Activated naive CD4-positive, alpha-beta T cell (primary cell): Measurements from ENCODE around the gene VPS37C.
"Not testable (repeated sequence)": the region's sequence is repeated elsewhere in the genome, so short reads cannot be mapped to it uniquely, and the experiment has no call there.

Experiments
- DNase-seq, 4 experiments: peaks; one replicate each; lab custom pipeline; 2025; lab: John Stamatoyannopoulos, UW

VPS37C gene

DNA sequence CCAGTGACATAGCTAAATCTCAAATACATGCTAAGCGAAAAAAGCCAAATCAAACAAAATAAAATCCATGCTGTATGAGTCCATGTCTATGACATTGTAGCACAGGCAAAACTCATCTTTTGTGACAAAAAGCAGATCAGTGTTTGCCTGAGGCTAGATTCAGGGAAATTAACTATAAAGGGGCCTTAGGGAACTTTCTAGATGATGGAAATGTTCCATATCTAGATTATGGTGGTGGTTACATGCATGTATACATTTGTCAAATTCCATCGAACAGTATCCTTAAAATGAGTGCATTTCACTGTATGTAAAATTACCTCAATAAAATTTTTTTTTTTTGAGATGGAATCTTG, 44.1 kb downstream of the VPS37C start:
- no peak for DNase-seq

GRCh38 chr11:61116426-61117167, 44.6 kb downstream of the VPS37C start:
- DNase-seq: no peak

DNA sequence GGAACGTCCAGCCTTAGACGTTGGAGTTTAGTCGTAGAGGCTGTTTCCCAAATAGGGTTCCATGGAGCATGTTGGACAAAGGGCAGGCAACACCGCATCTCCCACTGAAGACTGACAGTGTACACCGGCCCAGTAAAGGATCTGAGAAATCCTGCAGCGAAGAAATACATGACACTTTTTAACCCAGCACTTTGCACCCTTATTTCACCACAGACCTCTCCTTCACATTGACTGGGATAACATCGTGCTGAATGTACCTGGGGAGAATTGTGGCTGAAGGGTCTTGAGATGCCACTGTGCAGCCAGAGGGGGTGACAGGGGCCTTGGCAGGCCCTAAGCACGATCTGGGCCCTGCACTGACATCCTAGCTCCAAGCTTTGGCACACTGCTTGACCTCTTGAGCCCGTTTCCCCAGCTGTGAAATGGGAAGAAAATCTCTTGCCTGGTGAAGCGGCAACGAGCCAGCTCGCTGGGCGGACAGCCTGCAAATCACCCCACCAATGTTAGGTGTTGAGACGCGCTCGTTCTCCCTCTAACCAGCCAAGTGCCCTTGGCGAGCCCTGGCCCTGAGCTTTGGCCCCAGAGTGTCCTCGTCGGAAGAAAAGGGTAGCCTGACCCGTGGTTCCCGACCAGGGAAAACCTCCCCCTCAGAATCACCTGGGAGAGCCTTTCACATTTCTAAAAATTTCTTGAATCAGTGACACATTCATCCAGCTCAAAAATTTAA, 45.6 kb downstream of the VPS37C start:
- DNase-seq: no peak

DNA sequence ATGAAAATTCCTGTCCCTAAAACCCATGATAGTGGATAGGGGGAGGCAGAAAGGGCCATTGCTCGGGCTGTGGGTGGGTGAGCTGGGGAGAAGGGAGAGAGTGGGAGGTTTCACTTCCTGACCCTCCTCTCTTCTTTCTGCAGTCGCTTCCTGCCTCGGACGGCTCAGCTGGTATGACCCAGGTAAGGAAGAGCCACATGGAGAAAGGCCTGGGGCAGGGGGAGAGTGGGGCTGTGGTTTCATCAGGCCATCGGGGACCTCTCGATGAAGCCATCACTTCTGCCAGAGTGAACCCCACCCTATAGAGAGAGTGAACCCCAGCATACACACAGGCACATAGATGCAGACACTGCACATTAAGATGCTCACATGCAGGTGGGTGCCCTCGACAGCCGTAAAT, 46.3 kb downstream of the VPS37C start:
- DNase-seq: no peak

DNA sequence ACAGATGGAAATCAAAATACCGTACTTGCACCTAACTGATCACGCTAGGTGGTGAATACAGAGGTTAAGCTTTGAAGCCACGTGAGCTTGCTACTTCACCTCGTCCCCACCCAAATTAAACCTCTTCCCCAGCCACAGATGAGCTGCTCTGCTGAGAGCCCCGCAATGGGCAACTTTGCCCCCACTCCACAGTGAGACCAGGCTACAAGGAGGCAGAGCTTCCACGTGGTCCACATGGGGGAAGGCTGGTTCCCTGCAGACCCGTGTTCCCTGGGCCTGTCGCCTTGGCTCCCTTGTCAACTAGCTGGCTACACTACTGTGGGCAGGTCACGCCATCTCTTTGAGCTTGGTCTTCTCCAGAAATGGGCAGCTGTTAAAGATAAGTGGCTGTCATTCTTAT, 48.0 kb downstream of the VPS37C start:
- no peak for DNase-seq

DNA sequence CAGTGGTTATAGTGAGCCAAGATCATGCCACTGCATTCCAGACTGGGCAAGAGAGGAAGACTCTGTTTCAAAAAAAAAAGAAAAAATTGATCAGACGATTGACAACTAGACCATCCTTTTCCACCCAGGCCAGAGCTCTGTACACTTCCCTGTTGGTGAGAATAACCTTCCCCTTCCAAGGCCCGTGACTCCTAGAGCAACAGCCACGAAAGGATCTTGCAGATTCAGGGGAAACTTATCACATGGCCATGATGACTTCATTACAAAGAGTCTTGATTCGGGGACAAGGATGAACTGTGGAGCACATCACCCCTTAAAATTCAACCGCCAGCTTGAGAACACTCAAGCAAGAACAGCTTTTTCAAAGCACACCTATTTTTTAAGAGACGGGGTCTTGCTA, 48.7 kb downstream of the VPS37C start:
- no peak for DNase-seq

- no peak for DNase-seq
Measured at GRCh38 chr11:61111786-61112517, 49.3 kb downstream of the VPS37C start.

GRCh38 chr11:61111050-61111435, 50.2 kb downstream of the VPS37C start:
- no peak for DNase-seq

GRCh38 chr11:61110255-61111049, 50.8 kb downstream of the VPS37C start:
- DNase-seq: no peak

- no peak for DNase-seq
Measured at GRCh38 chr11:61109671-61110070, 51.6 kb downstream of the VPS37C start.

DNA sequence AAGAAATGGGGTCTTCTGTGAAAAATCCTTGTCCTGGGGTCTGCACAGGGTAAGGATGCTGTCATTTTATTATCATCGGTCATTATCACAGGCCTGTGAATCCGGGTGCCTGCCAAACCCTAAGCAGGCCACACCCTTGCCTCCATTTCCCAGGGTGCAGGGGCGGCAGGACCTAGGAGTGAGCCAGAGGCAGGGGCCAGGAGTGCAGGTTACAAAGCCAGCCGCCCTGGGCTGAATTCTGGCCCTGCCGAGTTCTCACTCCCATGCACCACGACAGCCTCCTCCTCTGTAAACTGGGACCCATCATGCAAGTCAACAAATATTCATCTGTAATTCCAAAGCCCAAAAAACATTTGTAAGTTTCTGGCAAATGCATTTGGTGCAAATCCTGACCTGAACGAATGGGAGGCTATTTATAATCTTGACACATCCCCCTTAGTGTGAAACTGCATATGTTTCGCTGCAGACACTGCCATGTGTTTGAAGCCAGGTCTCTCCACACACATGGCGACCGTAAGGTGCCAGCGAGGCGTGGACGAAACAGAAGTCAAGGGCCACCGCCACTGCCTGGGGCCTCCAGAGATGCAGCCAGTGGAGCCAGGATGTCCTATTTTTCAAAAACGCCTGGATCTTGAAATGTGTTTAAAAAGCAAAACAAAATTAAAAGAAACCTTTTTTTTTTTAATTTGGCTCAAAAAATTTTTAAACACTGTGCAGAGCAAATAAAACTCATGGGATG, 52.2 kb downstream of the VPS37C start:
- no peak for DNase-seq

GRCh38 chr11:61107888-61108287, 53.3 kb downstream of the VPS37C start:
- no peak for DNase-seq

- DNase-seq: no peak
Measured at GRCh38 chr11:61106894-61107470, 54.2 kb downstream of the VPS37C start.

DNA sequence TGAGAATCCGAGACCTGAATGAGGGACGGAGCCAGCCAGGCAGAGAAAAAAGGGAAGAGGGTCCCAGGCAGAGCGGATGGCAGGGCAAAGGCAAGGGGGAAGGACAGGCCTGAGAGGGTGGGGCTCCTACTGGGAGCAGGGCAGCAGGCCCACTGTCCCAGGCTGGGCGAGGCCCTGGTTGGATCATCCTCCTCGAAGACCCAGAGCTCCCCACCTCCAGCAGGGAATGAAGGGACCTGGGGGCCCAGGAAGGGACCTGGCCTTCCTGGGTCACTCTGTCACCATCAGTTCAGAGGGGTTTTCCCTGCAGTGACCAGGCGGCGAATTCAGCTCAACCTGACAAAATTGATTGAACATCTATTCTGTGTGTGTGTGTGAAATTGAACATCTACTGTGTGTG, 54.9 kb downstream of the VPS37C start:
- no peak for DNase-seq

- no peak for DNase-seq
Measured at GRCh38 chr11:61104963-61105362, 56.3 kb downstream of the VPS37C start.

DNA sequence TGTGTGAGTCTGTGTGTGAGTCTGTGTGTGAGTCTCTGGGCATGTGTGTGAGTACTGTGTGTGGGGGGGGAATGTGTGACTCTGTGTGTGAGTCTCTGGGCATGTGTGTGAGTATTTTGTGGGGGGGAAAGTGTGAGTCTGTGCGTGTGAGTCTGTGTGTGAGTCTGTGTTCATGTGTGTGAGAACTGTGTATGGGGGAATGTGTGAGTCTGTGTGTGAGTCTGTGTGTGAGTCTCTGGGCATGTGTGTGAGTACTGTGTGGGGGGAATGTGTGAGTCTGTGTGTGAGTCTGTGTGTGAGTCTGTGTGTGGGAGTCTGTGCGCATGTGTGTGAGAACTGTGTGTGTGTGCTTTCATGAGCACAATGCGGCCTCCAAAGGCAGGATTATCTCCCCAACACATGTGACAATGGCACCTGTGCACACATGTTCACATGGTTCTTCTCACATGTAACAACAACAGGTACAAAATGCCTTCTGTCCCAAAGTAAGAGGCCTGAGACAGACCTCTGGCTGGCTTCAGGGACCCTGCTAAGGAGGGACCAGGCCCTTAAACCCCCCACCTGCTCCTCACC, 57.3 kb downstream of the VPS37C start:
- no peak for DNase-seq

DNA sequence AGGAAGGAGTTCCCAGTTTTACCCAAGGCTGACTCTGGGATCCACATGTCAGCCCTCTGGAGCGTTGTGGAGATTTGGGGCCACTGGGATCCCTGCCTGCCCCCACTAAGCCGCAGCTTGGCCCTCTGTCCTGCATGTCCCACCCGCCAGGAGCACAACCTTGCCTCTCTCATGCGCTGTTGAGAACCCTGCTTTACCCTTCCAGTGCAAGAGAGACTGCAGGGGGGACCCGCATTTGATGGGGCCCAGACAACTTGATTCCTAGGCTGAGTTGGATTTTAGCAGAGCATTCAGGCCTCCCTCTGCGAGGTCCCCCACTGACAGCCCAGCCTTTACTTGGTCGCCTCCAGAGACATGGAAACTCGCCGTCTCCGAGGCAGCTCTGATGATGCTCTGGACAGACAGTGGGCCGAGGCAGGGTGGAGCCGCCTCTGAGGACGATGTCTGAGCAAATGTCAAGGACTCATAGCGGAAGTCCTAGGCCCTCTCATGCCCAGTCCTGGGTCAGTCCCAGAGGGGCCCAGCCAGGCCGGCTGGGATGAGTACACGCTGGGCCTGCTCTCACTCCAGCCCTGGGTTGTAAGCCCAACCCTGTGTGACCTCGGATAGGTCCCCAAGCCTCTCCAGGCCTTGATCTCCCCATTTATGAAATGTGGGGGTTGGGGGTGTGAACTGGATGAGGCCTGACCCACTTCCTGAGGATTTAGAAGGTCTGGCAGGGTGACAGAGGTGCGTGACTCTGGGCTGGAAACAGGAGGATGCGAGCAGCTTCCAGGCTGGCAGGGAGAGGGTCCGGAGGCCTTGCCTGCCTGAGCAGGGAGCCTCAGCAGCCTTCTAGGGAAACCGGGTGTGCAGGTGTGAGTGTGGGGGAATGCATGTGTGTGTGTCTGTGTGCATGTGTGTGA, 58.3 kb downstream of the VPS37C start:
- DNase-seq: no peak

- no peak for DNase-seq
Measured at GRCh38 chr11:61098778-61099177, 62.4 kb downstream of the VPS37C start.

- DNase-seq: not testable (repeated sequence)
Measured at GRCh38 chr11:61098261-61098660, 63.0 kb downstream of the VPS37C start.

DNA sequence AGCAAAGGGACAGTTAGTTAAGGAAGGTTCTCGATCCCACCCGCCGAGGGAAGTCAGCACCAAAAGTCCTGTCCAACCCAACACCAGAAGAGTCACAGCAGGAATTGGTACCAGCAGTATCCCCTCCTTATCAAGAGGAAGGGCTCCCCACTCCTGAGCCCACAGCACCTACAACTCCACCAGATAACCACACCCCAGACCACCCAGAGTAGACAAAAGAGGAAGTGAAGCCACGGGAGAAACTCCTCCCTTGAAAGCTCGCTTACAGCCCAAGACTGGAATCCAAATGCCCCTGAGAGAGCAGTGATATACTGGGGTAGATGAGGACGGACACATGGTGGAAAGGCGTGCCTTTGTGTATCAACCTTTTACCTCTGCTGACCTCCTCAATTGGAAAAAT, 66.2 kb downstream of the VPS37C start:
- no peak for DNase-seq
